ENCODE results near the gene ATRIP.
A peak's percentile ranks its signal among the peaks of the same experiment; 100 is the strongest.

Gene ATRIP

GRCh38 chr3:48425281-48425812 is 21.2 kb upstream of the ATRIP start:
- POLR2A ChIA-PET = no interaction called here
- no peaks in the 10 kb centered on the region for H3K36me3 ChIP-seq (ENCODE audit: control insufficient read depth in 2 of 2, insufficient read depth in 1 of 2, low read length in 2 of 2)
- H3K4me1 ChIP-seq (ENCODE audit: control insufficient read depth, insufficient read depth, low read length) = peaks cover 3% of the 10 kb centered on the region; the same call in 1 of the 2 replicates
- TF ChIP-seq KLF1 (tag by site-specific recombination; IDR thresholded peaks at IDR 0.05) = peak; percentile 48
- TF ChIP-seq ZNF292 (tag by site-specific recombination; IDR thresholded peaks at IDR 0.05; ENCODE audit: borderline replicate concordance, low read depth) = no peak
- TF ChIP-seq SP7 (tag by site-specific recombination; IDR thresholded peaks at IDR 0.05) = no peak
- no peak for TF ChIP-seq ZFP3 (tag by site-specific recombination; IDR thresholded peaks at IDR 0.05; ENCODE audit: low read depth)
- TF ChIP-seq GLIS1 (tag by site-specific recombination; IDR thresholded peaks at IDR 0.05) = peak; percentile 85
- no peak for TF ChIP-seq TSHZ1 (tag by site-specific recombination; IDR thresholded peaks at IDR 0.05; ENCODE audit: borderline replicate concordance)
- CTCF ChIA-PET = interaction anchor here (1.2 to 4.1 kb wide), 2 partner anchors 11 to 24 kb away, joined by 3 to 25 read pairs; no protein-coding TSS in a partner anchor
- H3K27ac ChIP-seq (ENCODE audit: extremely low read depth, low read depth, low read length) = no peak overlapping the region
- H3K9me3 ChIP-seq (ENCODE audit: control insufficient read depth, insufficient read depth, low read depth, low read length) = no peaks in the 10 kb centered on the region
- H3K4me3 ChIP-seq (ENCODE audit: low read depth, low read length) = no peak overlapping the region

- Histone ChIP-seq H3K4me1 (ENCODE audit: control insufficient read depth, insufficient read depth, low read length) (peaks cover 3% of the 10 kb centered on the region; the same call in 1 of the 2 replicates), H3K27ac (ENCODE audit: extremely low read depth, low read depth, low read length) (no peak overlapping the region), H3K9me3 (ENCODE audit: control insufficient read depth, insufficient read depth, low read depth, low read length) (no peaks in the 10 kb centered on the region), H3K4me3 (ENCODE audit: low read depth, low read length) (no peak overlapping the region), H3K36me3 (ENCODE audit: control insufficient read depth in 2 of 2, insufficient read depth in 1 of 2, low read length in 2 of 2) (peaks cover 0 to 5% of the 10 kb centered on the region in 2 experiments; a peak in 1 of 3 replicates)
- CTCF ChIA-PET = interaction anchor here (0.7 to 4.1 kb wide), 3 partner anchors 10 to 84 kb away, joined by 3 to 25 read pairs (median 3); no protein-coding TSS in a partner anchor
- POLR2A ChIA-PET = interaction anchor here (0.9 kb wide), 1 partner anchor 13 kb away, joined by 3 read pairs; the partner anchor contains the start of genes CCDC51 and TMA7
- no peak for TF ChIP-seq ZBTB21 (tag by site-specific recombination; IDR thresholded peaks at IDR 0.05)
- TF ChIP-seq GFI1B (tag by site-specific recombination; IDR thresholded peaks at IDR 0.05) = no peak
- no peak for TF ChIP-seq ZFP3 (tag by site-specific recombination; IDR thresholded peaks at IDR 0.05; ENCODE audit: low read depth)
- TF ChIP-seq ZNF792 (tag by site-specific recombination; IDR thresholded peaks at IDR 0.05) = no peak
- TF ChIP-seq REPIN1 (tag by site-specific recombination; IDR thresholded peaks at IDR 0.05; ENCODE audit: low read depth) = no peak
- TF ChIP-seq ZNF501 (tag by site-specific recombination; IDR thresholded peaks at IDR 0.05) = no peak
- TF ChIP-seq HOXC10 (CRISPR knock-in tag; IDR thresholded peaks at IDR 0.05) = no peak
- no peak for TF ChIP-seq ZNF223 (tag by site-specific recombination; IDR thresholded peaks at IDR 0.05)
- no peak for TF ChIP-seq ZNF404 (tag by site-specific recombination; IDR thresholded peaks at IDR 0.05)
- no peak for TF ChIP-seq ZNF449 (tag by site-specific recombination; IDR thresholded peaks at IDR 0.05)
- TF ChIP-seq ZNF623 (tag by site-specific recombination; IDR thresholded peaks at IDR 0.05) = no peak
- no peak for TF ChIP-seq SP3 (tag by site-specific recombination; IDR thresholded peaks at IDR 0.05)
Observed at GRCh38 chr3:48426401-48426909, 20.1 kb upstream of the ATRIP start.
